Superior temporal gyrus (tissue), 1 donor: ENCODE results near the gene ADCY7.
"Not testable (repeated sequence)": the region's sequence is repeated elsewhere in the genome, so short reads cannot be mapped to it uniquely, and the experiment has no call there.

Experiments used
- DNase-seq: peaks from one replicate; pipeline ENCODE4 v3.0.0-alpha.2; 2016; ENCODE audit errors: extremely low spot score

The ADCY7 gene

GRCh38 chr16:50338371-50339231 lies 72.2 kb downstream of the ADCY7 start:
- no peak for DNase-seq

- no peak for DNase-seq
Observed at GRCh38 chr16:50340578-50340977, 74.2 kb downstream of the ADCY7 start.

GRCh38 chr16:50343566-50343965 lies 77.2 kb downstream of the ADCY7 start:
- DNase-seq: not testable (repeated sequence)

GRCh38 chr16:50345210-50345609 lies 78.9 kb downstream of the ADCY7 start:
- not testable (repeated sequence) for DNase-seq

GRCh38 chr16:50351116-50351515 lies 84.8 kb downstream of the ADCY7 start:
- DNase-seq: no peak

GRCh38 chr16:50351952-50352351 lies 85.6 kb downstream of the ADCY7 start:
- DNase-seq: no peak

GRCh38 chr16:50354082-50354481 lies 87.7 kb downstream of the ADCY7 start:
- DNase-seq: no peak

GRCh38 chr16:50354629-50355456 lies 88.5 kb downstream of the ADCY7 start:
- peak; percentile 18 for DNase-seq

GRCh38 chr16:50359626-50360025 lies 93.3 kb downstream of the ADCY7 start:
- no peak for DNase-seq

GRCh38 chr16:50360033-50360778 lies 93.9 kb downstream of the ADCY7 start:
- no peak for DNase-seq

GRCh38 chr16:50360779-50361178 lies 94.4 kb downstream of the ADCY7 start:
- no peak for DNase-seq

- DNase-seq: no peak
Observed at GRCh38 chr16:50363656-50364055, 97.3 kb downstream of the ADCY7 start.

GRCh38 chr16:50365791-50366575 lies 99.6 kb downstream of the ADCY7 start:
- DNase-seq: no peak
